Central memory CD8-positive, alpha-beta T cell (primary cell): ENCODE results near the gene PDZRN3.

Experiments
- ATAC-seq: fragments of 150-1000 bp; cut with Tn5 transposase; replicated peaks from 2 replicates; pipeline ENCODE4 v1.10.0; 2022; ENCODE audit warnings: mild to moderate bottlenecking, moderate FRiP score, moderate number of reproducible peaks; ENCODE audit not compliant: poor library complexity, severe bottlenecking; ENCODE audit errors: extremely low read depth
- DNase-seq, 2 donors: peaks; one replicate each; pipeline ENCODE4 v3.0.0; 2021; ENCODE audit warnings: low spot score in 2 of 2
- H3K27ac Mint-ChIP-seq: one replicate; pipeline ENCODE4 v1.8.0; 2022; ENCODE audit warnings: low read depth, mild to moderate bottlenecking, moderate library complexity, mixed read lengths
- H3K27me3 Mint-ChIP-seq: one replicate; pipeline ENCODE4 v1.8.0; 2022; ENCODE audit warnings: mixed read lengths
- H3K36me3 Mint-ChIP-seq: one replicate; pipeline ENCODE4 v1.8.0; 2022; ENCODE audit warnings: mild to moderate bottlenecking, moderate library complexity, mixed read lengths; ENCODE audit not compliant: insufficient read depth
- H3K4me1 Mint-ChIP-seq: one replicate; pipeline ENCODE4 v1.8.0; 2022; ENCODE audit warnings: mixed read lengths
- H3K4me3 Mint-ChIP-seq: one replicate; pipeline ENCODE4 v1.8.0; 2022; ENCODE audit warnings: mild to moderate bottlenecking, moderate library complexity, mixed read lengths
- H3K9me3 Mint-ChIP-seq: one replicate; pipeline ENCODE4 v1.8.0; 2022; ENCODE audit warnings: mixed read lengths

PDZRN3 gene

GRCh38 chr3:73480187-73480672 is 144.5 kb downstream of the PDZRN3 start:
- Mint-ChIP-seq H3K4me3 (no peak overlapping the region), H3K9me3 (no peaks in the 10 kb centered on the region), H3K27ac (no peak overlapping the region), H3K27me3 (no peaks in the 10 kb centered on the region), H3K36me3 (peaks cover 2% of the 10 kb centered on the region), H3K4me1 (no peaks in the 10 kb centered on the region)
- DNase-seq, result no peak
- no peak for ATAC-seq

- Mint-ChIP-seq H3K27me3 (no peaks in the 10 kb centered on the region), H3K9me3 (no peaks in the 10 kb centered on the region), H3K27ac (no peak overlapping the region), H3K36me3 (peaks cover 2% of the 10 kb centered on the region), H3K4me3 (no peak overlapping the region), H3K4me1 (no peaks in the 10 kb centered on the region)
- ATAC-seq, result no peak
- no peak for DNase-seq
Measured at GRCh38 chr3:73479325-73479724, 145.4 kb downstream of the PDZRN3 start.

- ATAC-seq, result no peak
- no peaks in the 10 kb centered on the region for H3K27me3 Mint-ChIP-seq
- H3K9me3 Mint-ChIP-seq, result no peaks in the 10 kb centered on the region
- peaks cover 2% of the 10 kb centered on the region for H3K36me3 Mint-ChIP-seq
- DNase-seq, result no peak
- H3K4me3 Mint-ChIP-seq, result no peak overlapping the region
- H3K4me1 Mint-ChIP-seq, result no peaks in the 10 kb centered on the region
- H3K27ac Mint-ChIP-seq, result no peak overlapping the region
Measured at GRCh38 chr3:73478858-73479257, 145.9 kb downstream of the PDZRN3 start.

- H3K4me1 Mint-ChIP-seq, result no peaks in the 10 kb centered on the region
- H3K9me3 Mint-ChIP-seq, result no peaks in the 10 kb centered on the region
- ATAC-seq (no peak), DNase-seq (no peak)
- H3K4me3 Mint-ChIP-seq, result no peak overlapping the region
- H3K36me3 Mint-ChIP-seq, result peaks cover 2% of the 10 kb centered on the region
- no peaks in the 10 kb centered on the region for H3K27me3 Mint-ChIP-seq
- no peak overlapping the region for H3K27ac Mint-ChIP-seq
Measured at GRCh38 chr3:73475717-73476116, 149.0 kb downstream of the PDZRN3 start.

GRCh38 chr3:73475175-73475574 is 149.6 kb downstream of the PDZRN3 start:
- no peaks in the 10 kb centered on the region for H3K9me3 Mint-ChIP-seq
- no peaks in the 10 kb centered on the region for H3K27me3 Mint-ChIP-seq
- DNase-seq (no peak), ATAC-seq (no peak)
- no peaks in the 10 kb centered on the region for H3K4me1 Mint-ChIP-seq
- H3K4me3 Mint-ChIP-seq, result no peak overlapping the region
- H3K27ac Mint-ChIP-seq, result no peak overlapping the region
- H3K36me3 Mint-ChIP-seq, result peaks cover 2% of the 10 kb centered on the region

GRCh38 chr3:73474619-73475018 is 150.1 kb downstream of the PDZRN3 start:
- Mint-ChIP-seq H3K36me3 (peaks cover 2% of the 10 kb centered on the region), H3K4me3 (no peak overlapping the region), H3K27ac (no peak overlapping the region), H3K9me3 (no peaks in the 10 kb centered on the region), H3K27me3 (no peaks in the 10 kb centered on the region), H3K4me1 (no peaks in the 10 kb centered on the region)
- no peak for DNase-seq
- no peak for ATAC-seq

GRCh38 chr3:73473898-73474416 is 150.8 kb downstream of the PDZRN3 start:
- DNase-seq (no peak), ATAC-seq (no peak)
- no peak overlapping the region for H3K27ac Mint-ChIP-seq
- H3K4me1 Mint-ChIP-seq, result no peaks in the 10 kb centered on the region
- H3K4me3 Mint-ChIP-seq, result no peak overlapping the region
- no peaks in the 10 kb centered on the region for H3K36me3 Mint-ChIP-seq
- H3K27me3 Mint-ChIP-seq, result no peaks in the 10 kb centered on the region
- no peaks in the 10 kb centered on the region for H3K9me3 Mint-ChIP-seq

GRCh38 chr3:73473181-73473897 is 151.4 kb downstream of the PDZRN3 start:
- H3K4me1 Mint-ChIP-seq, result no peaks in the 10 kb centered on the region
- ATAC-seq (no peak), DNase-seq (no peak)
- H3K27me3 Mint-ChIP-seq, result no peaks in the 10 kb centered on the region
- no peaks in the 10 kb centered on the region for H3K36me3 Mint-ChIP-seq
- no peak overlapping the region for H3K27ac Mint-ChIP-seq
- H3K9me3 Mint-ChIP-seq, result no peaks in the 10 kb centered on the region
- H3K4me3 Mint-ChIP-seq, result no peak overlapping the region

- no peak for ATAC-seq
- no peaks in the 10 kb centered on the region for H3K36me3 Mint-ChIP-seq
- H3K27ac Mint-ChIP-seq, result no peak overlapping the region
- H3K4me3 Mint-ChIP-seq, result no peak overlapping the region
- no peaks in the 10 kb centered on the region for H3K4me1 Mint-ChIP-seq
- no peak for DNase-seq
- no peaks in the 10 kb centered on the region for H3K9me3 Mint-ChIP-seq
- H3K27me3 Mint-ChIP-seq, result no peaks in the 10 kb centered on the region
Measured at GRCh38 chr3:73471986-73472787, 152.6 kb downstream of the PDZRN3 start.

GRCh38 chr3:73470860-73471259 is 153.9 kb downstream of the PDZRN3 start:
- Mint-ChIP-seq H3K36me3 (no peaks in the 10 kb centered on the region), H3K9me3 (no peaks in the 10 kb centered on the region), H3K27me3 (no peaks in the 10 kb centered on the region), H3K27ac (no peak overlapping the region), H3K4me3 (no peak overlapping the region), H3K4me1 (no peaks in the 10 kb centered on the region)
- DNase-seq (no peak), ATAC-seq (no peak)

- no peaks in the 10 kb centered on the region for H3K9me3 Mint-ChIP-seq
Measured at GRCh38 chr3:73469331-73469730, 155.4 kb downstream of the PDZRN3 start.

GRCh38 chr3:73467211-73467610 is 157.5 kb downstream of the PDZRN3 start:
- Mint-ChIP-seq H3K27me3 (no peaks in the 10 kb centered on the region), H3K9me3 (no peaks in the 10 kb centered on the region), H3K4me1 (no peaks in the 10 kb centered on the region), H3K4me3 (no peak overlapping the region), H3K27ac (no peak overlapping the region), H3K36me3 (no peaks in the 10 kb centered on the region)
- no peak for ATAC-seq
- no peak for DNase-seq

More at GRCh38 chr3:73469331-73469730, 155.4 kb downstream of the PDZRN3 start:
- Mint-ChIP-seq H3K27ac (no peak overlapping the region), H3K4me3 (no peak overlapping the region), H3K27me3 (no peaks in the 10 kb centered on the region), H3K4me1 (no peaks in the 10 kb centered on the region), H3K36me3 (no peaks in the 10 kb centered on the region)
- ATAC-seq (no peak), DNase-seq (no peak)

GRCh38 chr3:73465926-73466325 is 158.8 kb downstream of the PDZRN3 start:
- H3K27me3 Mint-ChIP-seq, result no peaks in the 10 kb centered on the region
- no peak for DNase-seq
- H3K4me3 Mint-ChIP-seq, result no peak overlapping the region
- no peaks in the 10 kb centered on the region for H3K9me3 Mint-ChIP-seq
- no peak for ATAC-seq
- no peaks in the 10 kb centered on the region for H3K36me3 Mint-ChIP-seq
- no peak overlapping the region for H3K27ac Mint-ChIP-seq
- no peaks in the 10 kb centered on the region for H3K4me1 Mint-ChIP-seq
